GM19468 (cell line): ENCODE results near the gene OR10P1.
"Not testable (repeated sequence)": the region's sequence is repeated elsewhere in the genome, so short reads cannot be mapped to it uniquely, and the experiment has no call there.

Experiments used
- ATAC-seq: cut with Tn5 transposase; IDR thresholded peaks from one replicate; pipeline ENCODE4 v1.9.1; 2021; ENCODE audit warnings: mild to moderate bottlenecking, moderate library complexity, moderate number of reproducible peaks; ENCODE audit not compliant: unreplicated experiment; ENCODE audit errors: extremely low read depth

The OR10P1 gene

DNA sequence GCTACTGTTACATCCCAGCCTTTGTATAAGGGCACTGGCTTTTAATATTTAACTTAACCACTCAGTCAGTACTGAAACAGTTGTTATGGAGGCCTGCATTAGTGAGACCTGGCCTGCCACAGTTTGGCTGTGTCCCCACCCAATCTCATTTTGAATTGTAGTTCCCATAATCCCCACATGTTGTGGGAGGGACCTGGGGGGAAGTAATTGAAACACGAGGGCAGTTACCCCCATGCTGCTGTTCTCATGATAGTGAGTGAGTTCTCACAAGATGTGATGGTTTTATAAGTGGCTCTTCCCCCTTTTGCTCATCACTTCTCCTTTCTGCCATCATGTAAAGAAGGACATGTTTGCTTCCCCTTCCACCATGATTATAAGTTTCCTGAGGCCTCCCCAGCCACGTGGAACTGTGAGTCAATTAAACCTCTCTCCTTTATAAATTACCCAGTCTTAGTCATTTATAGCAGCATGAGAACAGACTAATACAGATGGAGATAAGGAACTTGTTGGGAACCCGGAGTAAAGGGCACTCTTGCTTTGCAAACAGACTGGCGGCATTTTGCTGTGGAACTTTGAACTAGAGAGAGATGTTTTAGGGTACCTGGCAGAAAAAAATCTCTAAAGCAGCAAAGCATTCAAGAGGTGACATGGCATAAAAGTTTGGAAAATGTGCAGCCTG is 14.1 kb downstream of the OR10P1 start:
- ATAC-seq: not testable (repeated sequence)

DNA sequence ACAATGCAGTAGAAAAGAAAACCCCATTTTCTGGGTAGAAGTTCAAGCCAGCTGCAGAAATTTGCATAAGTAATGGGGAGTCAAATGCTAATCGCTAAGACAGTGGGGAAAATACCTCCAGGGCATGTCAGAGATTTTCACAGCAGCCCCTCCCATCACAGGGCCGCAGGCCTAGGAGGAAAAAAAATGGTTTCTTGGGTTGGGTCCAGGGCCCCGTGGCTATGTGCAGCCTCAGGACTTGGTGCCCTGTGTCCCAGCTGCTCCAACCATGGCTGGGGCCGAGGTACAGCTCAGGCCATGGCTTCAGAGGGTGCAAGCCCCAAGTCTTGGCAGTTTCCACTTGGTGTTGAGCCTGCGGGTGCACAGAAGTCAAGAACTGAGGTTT is 14.6 kb downstream of the OR10P1 start:
- no peak for ATAC-seq

DNA sequence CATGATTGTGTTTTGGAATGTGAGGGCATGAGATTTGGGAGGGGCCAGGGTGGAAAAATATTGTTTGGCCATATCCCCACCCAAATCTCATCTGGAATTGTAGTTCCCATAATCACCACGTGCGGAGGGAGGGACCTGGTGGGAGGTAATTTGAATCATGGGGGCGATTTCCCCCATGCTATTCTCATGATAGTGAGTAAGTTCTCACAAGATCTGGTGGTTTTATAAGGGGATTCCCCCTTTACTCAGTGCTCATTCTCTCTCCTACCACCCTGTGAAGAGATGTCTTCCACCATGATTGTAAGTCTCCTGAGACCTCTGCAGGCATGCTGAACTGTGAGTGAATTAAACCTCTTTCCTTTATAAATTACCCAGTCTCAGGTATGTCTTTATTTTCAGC is 15.7 kb downstream of the OR10P1 start:
- ATAC-seq: no peak

DNA sequence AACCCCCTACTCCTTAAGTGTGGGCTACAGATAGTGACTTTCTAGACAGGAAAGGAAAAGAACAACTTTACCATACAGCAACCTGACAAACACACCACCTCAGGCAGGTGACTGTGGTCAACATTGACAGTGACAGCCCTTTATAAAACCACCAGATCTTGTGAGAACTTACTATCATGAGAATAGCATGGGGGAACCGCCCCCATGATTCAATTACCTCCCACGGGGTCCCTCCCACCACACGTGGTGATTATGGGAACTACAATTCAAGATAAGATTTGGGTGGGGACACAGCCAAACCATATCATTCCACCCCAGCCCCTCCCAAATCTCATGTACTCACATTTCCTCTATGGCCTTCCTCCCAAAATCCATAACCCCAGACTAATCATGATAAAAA is 16.3 kb downstream of the OR10P1 start:
- ATAC-seq: no peak

DNA sequence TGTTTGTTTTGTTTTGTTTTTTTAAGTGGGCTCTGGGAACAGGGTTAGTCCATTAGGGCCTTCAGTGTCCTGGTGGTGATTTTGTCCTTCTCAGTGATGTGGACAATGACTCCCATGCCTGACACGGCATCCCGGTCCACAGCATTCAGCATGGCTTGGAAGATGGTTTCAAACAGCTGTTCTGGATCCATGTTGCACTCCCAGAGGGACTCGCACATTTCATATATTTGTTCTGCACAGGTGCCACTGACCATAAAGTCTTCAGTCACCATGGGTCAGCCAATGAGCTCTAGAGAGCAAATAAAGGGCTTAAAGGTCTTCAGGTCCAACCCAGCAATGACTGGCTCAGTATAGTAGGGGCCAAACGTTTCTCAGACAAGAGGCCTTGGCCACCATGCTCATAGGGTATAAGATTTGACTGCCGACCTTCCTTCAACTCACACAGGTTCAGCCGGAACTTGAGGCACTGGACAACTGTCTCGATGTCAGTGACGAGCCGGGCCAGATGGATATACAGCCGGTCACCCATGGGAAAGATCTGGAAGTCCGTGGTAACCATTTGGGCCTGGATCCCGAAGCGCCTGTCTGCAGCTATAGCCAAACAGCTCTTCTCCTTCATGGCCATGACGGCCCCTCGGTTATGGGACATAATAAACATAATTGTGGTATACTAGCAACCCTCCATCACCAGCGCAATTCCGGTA is 18.0 kb downstream of the OR10P1 start:
- ATAC-seq: no peak

DNA sequence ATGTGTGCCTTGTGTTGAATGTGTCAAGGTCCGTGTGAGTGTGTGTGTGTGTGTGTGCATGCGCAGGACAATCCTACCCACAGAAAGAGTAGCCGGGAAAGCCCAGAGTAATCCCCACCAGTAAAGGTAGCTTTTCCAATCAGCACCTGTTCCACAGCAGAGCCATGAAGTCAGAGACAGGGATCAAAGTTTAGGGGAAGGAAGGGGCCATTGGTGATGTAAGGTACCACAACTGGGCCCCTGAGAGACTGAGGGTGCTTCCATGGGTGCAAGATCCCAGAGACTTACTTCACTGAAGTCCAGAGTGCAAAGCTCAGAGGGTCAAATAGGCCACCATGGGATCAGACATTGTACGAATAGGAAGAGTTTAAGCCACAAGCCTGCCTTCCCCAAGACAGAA is 20.5 kb downstream of the OR10P1 start:
- ATAC-seq: no peak

DNA sequence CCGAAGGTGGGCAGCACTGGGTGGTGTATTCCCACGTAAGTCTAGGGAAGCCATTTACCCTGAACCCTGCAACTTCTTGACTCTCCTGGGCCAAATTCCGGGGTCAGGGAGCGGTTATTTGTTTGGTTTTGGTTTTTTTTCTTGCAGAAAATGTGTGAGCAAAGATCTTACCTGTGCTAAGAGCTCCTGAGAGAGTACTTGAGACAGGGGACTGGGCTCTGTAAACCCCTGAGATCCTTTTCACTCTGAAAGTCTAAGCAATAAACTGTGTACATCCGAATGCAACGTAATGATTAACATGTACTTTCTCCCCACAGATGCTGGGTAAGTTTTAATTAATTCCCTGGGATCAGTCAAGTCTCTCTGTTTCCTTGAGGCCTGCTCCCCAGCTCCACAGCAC is 21.5 kb downstream of the OR10P1 start:
- no peak for ATAC-seq

DNA sequence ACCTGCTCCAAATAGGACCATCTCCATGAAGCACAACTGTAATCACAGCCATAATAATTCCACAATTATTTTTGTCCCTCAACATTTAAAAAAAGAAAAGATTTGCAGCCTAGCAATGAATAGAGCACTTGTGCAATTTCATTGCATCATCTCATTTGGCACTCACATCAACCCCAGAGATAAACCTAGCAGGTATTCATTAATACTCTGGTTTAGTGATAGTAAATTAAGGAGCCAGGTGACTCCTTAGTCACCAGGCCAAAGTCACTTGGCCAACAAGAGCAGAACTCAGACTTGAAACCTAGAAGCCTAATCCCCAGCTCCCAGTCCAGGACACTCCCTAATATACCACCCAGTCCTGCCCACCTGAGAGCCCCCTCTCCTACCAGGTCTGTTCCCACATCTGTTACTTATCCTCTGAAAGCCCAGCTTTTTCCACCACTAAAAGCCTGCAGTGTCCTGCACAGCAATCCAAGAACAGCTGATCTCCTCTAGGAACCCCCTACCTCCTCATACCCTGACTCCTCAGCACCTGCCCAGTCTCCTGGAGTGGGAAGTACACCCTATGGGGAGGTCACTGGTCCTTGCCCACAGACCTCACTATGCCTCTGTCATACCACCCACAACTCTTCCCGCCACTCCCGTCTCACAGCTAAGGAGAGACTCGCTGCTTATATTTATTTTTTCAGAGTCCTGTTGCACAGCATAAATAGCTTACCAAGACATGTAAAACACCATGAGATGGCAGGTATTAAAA is 22.1 kb downstream of the OR10P1 start:
- no peak for ATAC-seq

DNA sequence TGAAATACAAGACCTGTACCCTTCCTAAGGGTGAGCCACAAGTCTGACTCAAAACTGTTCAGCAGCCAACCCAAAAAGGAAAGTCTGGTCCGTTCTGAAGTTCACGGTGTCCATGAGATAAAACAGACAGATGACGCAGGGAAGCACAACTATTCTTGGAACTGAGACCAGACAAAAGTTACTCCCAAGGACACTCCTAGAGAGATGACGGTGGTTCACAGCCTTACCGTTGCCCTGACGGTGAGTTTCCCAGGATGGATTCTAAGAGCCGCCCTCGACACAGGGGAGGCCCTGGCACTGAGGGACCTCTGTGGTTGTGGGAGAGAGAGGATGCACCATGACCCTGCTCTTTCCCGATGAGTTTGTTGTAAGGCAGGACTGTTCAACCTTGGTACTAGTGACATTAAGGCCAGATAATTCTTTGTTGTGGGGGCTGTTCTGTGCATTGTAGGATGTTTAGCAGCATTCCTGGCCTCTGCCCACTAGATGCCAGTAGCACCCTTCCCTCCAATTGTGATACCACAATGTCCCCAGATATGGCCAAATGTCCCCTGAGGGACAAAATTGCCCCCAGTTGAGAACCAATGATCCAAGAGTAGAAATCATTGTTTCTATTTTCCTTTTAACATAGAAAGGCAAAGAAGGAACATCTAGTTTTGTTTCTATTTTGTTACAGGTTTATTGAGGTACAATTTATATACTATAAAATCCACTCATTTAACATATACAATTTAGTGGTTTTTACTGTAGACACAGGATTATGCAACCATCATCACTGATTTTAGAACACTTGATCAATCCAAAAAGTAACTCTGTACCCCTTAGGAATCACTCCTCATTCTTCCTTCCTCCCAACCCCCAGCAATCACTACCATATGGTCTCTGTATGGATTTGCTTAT is 23.0 kb downstream of the OR10P1 start:
- no peak for ATAC-seq

DNA sequence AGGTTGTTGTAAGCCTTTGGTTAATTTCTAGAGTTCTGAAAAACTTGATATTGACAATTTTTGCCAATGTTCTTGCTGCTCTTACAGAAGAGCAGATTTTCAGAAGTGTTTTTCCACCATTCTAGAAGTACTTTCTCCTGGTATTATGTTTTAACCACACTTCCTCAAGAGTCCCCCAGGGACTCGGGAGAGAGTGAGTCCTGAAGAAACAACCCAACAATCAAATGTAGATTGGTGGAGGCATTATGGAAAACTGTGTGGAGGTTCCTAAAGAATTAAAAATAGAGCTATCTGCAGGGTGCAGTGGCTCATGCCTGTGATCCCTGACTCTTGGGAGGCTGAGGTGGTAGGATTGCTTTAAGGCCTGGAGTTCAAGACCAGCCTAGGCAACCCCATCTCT is 26.7 kb downstream of the OR10P1 start:
- ATAC-seq: no peak

DNA sequence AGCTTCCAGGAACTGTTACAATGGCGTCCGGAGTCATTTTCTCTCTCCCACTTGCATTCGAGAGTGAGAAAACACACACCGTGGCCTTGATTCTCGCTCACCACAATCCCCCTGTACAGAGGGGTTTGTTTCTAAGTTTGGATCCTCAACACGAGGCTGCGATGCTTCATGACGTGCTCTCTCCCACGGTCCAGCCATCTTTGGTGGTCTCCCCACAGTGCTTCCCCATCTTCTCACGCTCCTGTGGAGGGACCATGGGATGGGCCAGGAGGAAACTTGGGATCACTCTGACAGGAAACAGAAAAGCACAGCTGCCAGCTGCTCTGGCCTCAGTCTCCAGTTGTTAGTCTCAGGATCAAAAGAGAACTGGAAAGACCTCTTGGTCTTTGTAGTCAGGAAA is 28.1 kb downstream of the OR10P1 start:
- ATAC-seq: no peak

DNA sequence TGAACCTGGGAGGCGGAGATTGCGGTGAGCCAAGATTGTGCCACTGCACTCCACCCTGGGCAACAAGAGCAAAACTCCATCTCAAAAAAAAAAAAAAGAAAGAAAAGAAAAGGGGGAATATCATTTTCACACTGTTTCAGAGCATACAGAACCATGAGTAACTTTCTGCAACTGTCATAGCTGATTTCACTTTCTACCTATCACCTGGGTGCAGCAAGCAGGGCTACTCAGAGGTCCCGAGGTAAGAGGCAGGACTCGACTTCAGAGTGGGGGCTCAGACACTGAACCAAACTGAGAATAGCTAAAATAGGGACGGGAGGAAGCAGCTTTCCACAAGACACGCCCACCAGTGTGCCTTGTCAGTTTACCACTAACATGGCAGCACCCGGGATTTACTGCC is 29.8 kb downstream of the OR10P1 start:
- no peak for ATAC-seq

DNA sequence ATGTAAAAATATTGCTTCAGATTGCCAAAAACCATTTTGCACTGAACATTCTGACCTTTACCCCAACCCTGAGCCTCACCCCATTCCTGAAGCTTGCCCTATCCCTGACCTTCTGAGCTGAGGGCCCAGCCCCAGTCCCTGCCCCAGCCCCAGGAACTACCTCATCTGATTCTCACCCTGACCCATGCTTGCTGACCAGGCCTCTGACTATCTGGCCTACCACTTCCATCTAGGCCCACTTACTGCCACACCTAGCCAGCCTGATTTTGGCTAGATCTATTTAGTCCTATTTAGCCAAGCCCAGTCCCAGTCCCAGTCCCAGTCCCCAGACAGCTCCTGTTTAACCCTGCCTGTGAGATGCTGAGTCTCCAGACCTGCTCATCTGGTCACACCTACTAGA is 33.6 kb downstream of the OR10P1 start:
- ATAC-seq: no peak

DNA sequence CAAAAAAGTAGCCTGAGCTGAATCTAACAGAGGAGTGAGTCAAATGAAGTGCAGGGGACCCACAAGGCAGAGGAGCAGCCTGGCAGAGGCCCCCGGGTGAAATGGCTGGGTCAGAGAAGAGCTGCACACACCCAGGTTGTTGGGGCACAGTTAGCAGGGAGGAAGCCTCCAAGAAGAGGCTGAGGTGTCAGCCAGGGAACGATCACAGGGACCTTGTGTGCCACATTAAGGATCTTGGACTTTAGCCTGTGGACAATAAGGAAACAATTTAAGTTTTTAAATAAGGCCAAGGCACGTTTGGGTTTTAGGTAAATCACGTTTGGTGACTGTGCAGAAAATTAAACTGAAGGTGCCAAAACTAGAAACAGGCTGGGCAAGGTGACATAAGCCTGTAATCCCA is 35.1 kb downstream of the OR10P1 start:
- ATAC-seq: no peak

DNA sequence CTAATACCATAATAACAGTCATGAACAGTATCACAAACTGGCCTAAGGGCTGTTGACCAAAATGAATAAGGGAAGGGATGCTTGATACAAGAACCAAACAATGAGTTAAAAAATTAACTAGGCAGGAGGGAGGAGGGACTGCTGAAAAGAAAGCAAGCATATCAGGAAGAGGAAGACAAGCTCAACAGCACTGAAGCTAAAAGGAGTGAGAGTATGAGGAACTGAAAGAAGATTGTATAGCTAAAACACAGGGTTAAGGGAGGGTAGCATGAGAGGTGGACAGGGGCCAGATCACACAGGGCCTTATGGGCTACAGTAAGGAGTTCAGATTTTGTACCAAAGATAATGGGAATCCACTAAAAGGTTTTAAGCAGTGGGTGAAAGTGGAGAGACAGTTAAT is 36.9 kb downstream of the OR10P1 start:
- ATAC-seq: peak; percentile 99

DNA sequence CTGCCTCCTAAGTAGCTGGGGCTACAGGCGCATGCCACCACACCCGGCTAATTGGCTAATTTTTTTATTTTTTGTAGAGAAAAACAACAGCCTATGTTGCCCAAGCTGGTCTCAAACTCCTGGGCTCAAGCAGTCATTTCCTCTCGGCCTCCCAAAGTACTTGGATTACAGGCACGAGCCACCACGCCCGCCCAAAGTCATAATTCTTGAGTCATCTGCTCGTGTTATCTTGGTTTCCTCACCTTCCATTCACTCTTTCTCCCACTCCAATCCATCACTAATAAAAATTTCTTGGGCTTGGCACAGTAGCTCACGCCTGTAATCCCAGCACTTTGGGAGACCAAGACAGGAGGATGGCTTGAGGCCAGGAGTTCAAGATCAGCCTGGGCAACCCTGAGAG is 39.0 kb downstream of the OR10P1 start:
- no peak for ATAC-seq

DNA sequence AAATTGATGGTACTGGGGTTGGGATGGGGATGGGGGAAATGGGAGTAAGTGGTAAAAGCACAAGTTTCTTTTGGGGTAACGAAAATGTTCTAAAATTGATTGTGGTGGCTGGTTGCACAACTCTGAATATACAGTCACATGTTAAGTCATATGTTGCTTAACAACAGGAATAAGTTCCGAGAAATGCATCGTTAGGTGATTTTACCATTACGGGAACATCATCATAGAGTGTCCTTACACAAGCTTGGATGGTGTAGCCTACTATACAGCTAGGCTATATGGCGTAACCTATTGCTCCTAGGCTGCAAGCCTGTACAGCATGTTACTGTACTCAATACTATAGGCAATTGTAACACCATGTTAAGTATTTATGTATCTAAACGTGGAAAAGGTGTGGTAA is 40.0 kb downstream of the OR10P1 start:
- no peak for ATAC-seq

DNA sequence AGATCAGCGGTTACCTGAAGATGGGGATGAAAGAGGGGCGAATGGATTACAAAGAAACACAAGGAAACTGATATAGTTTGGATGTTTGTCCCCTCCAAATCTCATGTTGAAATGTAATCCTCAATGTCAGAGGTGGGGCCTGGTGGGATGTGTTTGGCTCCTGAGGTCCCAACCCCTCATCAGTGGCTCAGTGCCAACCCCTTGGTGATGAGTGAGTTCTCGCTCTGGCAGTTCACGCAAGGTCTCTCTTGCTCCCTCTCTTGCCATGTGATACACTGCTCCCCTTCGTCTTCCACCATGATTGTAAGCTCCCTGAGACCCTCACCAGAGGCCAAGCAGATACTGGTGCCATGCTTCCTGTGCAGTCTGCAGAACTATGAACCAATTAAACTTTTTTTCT is 43.0 kb downstream of the OR10P1 start:
- no peak for ATAC-seq

DNA sequence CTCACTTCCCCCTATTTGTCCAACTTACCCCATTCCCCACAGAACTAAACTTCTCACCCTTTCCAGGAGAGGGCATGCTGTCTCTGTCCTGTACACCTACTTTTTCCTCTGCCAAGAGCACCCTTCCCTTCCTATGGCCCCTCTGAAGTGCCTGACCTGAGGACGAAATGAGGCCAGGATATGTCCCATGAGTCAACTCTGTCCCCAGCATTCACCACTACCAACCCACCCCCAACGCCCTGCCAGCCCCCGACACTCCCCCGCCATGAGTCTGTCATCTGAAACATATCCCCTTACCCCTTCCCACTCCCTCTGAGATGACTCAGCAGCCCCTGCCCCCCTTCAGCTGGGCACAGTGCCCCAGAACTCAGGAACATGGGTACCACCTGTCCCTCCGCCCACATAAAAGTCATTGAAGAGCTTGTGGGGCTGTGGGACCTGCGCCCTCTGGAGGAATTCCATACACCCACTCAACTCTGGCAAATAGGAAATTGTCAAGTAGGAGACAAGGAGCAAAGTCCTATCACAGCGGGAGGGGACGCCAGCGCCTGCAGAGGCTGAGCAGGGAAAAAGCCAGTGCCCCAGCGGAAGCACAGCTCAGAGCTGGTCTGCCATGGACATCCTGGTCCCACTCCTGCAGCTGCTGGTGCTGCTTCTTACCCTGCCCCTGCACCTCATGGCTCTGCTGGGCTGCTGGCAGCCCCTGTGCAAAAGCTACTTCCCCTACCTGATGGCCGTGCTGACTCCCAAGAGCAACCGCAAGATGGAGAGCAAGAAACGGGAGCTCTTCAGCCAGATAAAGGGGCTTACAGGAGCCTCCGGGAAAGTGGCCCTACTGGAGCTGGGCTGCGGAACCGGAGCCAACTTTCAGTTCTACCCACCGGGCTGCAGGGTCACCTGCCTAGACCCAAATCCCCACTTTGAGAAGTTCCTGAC is 44.7 kb downstream of the OR10P1 start:
- no peak for ATAC-seq
